Astrocyte (in vitro differentiated cells and primary cell): ENCODE results near the gene KRT79.

Experiments used
- EZH2 ChIP-seq: IDR thresholded peaks from 2 replicates; pipeline ENCODE4 v1.6.1; 2012; ENCODE audit warnings: mild to moderate bottlenecking, low read length, inconsistent platforms; ENCODE audit not compliant: insufficient read depth
- TF ChIP-seq, protein P1 (sequence below): IDR thresholded peaks from 2 replicates; pipeline ENCODE4 v1.5.1; 2011; ENCODE audit warnings: low read depth, mild to moderate bottlenecking, inconsistent platforms, low read length, moderate library complexity; ENCODE audit not compliant: insufficient read depth

GRCh38 chr12:52772772-52773171, 61.3 kb downstream of the KRT79 start:
- TF ChIP-seq, protein P1, sequence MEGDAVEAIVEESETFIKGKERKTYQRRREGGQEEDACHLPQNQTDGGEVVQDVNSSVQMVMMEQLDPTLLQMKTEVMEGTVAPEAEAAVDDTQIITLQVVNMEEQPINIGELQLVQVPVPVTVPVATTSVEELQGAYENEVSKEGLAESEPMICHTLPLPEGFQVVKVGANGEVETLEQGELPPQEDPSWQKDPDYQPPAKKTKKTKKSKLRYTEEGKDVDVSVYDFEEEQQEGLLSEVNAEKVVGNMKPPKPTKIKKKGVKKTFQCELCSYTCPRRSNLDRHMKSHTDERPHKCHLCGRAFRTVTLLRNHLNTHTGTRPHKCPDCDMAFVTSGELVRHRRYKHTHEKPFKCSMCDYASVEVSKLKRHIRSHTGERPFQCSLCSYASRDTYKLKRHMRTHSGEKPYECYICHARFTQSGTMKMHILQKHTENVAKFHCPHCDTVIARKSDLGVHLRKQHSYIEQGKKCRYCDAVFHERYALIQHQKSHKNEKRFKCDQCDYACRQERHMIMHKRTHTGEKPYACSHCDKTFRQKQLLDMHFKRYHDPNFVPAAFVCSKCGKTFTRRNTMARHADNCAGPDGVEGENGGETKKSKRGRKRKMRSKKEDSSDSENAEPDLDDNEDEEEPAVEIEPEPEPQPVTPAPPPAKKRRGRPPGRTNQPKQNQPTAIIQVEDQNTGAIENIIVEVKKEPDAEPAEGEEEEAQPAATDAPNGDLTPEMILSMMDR = no peak
- TF ChIP-seq EZH2 = no peak
